ENCODE results near the gene ARHGEF19. TPM values are rescaled to one million over a fixed set of nuclear protein-coding genes. Genes with fewer than 3 reads are reported as not detected.
"Not testable (repeated sequence)": the region's sequence is repeated elsewhere in the genome, so short reads cannot be mapped to it uniquely, and the experiment has no call there.

Gene ARHGEF19
- total RNA-seq, 1 donor from 2014 or later: 8.5 TPM

DNA sequence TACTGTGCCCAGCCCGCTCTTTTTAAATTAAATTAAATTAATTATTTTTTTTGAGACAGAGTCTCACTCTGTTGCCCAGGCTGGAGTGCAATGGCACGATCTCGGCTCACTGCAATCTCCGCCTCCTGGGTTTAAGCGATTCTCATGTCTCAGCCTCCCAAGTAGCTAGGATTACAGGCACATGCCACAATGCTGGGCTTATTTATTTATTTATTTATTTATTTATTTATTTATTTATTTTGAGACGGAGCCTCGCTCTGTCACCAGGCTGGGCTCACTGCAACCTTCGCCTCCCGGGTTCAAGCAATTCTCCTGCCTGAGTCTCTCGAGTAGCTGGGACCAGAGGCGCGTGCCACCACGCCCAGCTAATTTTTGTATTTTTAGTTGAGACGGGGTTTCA is 10.3 kb upstream of the ARHGEF19 start:
- H3K9me3 Mint-ChIP-seq; H3K27ac Mint-ChIP-seq; H3K36me3 Mint-ChIP-seq (ENCODE audit: low read depth); intact Hi-C loops (cut with micrococcal nuclease); DNase-seq; H3K4me3 Mint-ChIP-seq: not testable (repeated sequence)
- Mint-ChIP-seq H3K4me1 (peaks cover 13% of the 10 kb centered on the region), H3K27me3 (peaks cover 26% of the 10 kb centered on the region)

DNA sequence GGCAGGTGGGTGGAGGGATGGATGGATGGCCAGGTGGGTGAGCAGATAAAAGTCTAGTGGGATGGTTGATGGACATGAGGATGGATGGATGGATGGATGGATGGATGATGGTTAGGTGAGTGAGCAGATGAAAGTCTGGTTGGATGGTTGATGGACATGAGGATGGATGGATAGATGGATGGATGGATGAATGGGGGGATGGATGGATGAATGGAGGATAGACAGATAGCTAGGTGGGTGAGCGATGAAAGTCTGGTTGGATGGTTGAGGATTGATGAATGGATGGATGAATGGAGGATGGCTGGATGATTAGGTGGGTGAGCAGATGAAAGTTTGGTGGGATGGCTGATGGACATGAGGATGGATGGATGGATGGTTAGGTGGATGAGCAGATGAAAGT is 9.0 kb upstream of the ARHGEF19 start:
- DNase-seq: no peak
- Mint-ChIP-seq H3K27me3 (peaks cover 18% of the 10 kb centered on the region), H3K4me3 (no peak overlapping the region), H3K27ac (no peak overlapping the region), H3K9me3 (no peaks in the 10 kb centered on the region), H3K4me1 (peaks cover 20% of the 10 kb centered on the region), H3K36me3 (ENCODE audit: low read depth) (peaks cover 2% of the 10 kb centered on the region)
- intact Hi-C loops (cut with micrococcal nuclease): no loop called here

DNA sequence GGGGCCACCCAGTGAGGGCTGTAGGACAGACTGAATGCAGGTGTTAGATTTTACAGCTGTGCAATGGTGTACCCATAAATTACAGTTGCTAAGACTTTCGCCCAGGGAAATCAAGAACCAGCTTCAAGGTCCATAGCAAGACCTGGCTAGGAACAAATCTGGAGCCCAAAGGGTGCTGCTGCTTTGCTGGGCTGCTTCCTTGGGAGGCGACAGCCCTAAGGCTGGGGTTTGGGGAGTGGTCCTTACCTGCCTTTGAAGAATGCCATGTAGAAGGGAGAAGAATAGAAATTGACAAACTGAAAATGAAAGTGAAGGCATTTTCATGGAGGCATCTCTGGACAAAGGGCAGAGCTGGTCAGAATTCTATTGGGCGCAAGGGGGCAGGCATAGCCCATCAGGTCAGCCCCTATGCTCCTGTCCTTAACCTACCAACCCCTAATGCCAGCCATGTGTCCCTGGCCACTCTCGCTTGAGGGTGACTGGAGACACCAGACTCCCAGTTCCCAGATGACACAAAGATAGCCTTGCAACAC is 7.6 kb upstream of the ARHGEF19 start:
- H3K27me3 Mint-ChIP-seq: peaks cover 11% of the 10 kb centered on the region
- peaks cover 2% of the 10 kb centered on the region for H3K36me3 Mint-ChIP-seq (ENCODE audit: low read depth)
- H3K9me3 Mint-ChIP-seq: no peaks in the 10 kb centered on the region
- DNase-seq: no peak
- H3K4me3 Mint-ChIP-seq: peak overlapping the region; percentile 27
- no peak overlapping the region for H3K27ac Mint-ChIP-seq
- peaks cover 24% of the 10 kb centered on the region for H3K4me1 Mint-ChIP-seq
- intact Hi-C loops (cut with micrococcal nuclease): no loop called here

DNA sequence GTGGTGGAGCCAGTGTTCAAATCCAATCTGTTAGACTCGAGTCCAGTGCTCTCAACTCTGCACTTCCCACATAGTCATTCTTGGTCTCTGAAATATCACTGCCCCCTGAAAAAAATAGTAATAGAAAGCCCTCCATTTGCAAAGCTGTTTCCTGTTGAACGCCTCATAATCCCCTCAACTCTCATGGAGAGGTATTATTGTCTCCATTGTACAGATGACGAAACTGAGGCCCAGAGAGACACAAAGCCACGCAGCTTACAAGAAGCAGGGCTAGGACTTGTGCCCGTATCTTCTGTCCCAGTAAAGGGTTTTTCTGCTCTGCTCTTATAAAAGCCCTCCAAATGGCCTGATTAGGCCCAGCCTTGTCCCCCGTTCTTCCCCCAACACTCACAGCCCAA is 6.2 kb upstream of the ARHGEF19 start:
- no peaks in the 10 kb centered on the region for H3K9me3 Mint-ChIP-seq
- H3K27me3 Mint-ChIP-seq: peaks cover 7% of the 10 kb centered on the region
- H3K36me3 Mint-ChIP-seq (ENCODE audit: low read depth): no peaks in the 10 kb centered on the region
- H3K27ac Mint-ChIP-seq: no peak overlapping the region
- no peak for DNase-seq
- no peak overlapping the region for H3K4me3 Mint-ChIP-seq
- peaks cover 24% of the 10 kb centered on the region for H3K4me1 Mint-ChIP-seq
- intact Hi-C loops (cut with micrococcal nuclease): no loop called here

DNA sequence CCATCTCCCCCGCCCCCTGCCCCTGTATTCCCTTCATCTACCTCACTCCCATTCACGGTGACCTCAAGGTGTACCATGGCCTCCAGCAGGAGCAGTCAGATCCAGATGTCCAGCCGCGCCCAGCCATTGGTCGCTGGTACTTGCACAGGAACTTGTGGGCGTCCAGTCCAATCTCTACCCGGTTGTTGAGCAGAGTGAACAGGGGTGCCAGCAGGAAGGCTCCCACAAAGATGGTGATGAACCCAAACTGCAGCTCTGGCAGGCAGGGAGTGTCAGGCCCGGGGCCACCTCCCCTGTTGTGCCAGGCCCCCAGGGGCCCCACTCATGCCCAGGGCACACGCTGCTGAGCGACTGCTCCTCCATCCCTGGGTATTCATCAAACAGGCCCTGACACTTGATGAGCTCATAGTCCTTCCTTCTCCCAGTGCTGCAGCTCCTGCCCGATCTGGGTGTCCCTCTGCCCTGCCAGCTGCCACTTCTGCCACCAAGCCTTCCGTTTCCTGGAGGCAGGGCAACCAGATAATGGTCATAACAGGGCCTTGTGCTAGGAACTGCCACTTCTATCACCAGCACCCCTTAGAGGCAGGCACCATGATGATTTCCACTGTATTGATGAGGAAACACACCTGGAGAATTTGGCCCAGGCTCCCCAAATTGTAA is 5.7 kb upstream of the ARHGEF19 start:
- DNase-seq: no peak
- Mint-ChIP-seq H3K27me3 (peaks cover 11% of the 10 kb centered on the region), H3K4me3 (peak overlapping the region; percentile 52), H3K27ac (no peak overlapping the region), H3K36me3 (ENCODE audit: low read depth) (no peaks in the 10 kb centered on the region), H3K4me1 (peaks cover 24% of the 10 kb centered on the region), H3K9me3 (no peaks in the 10 kb centered on the region)
- intact Hi-C loops (cut with micrococcal nuclease): no loop called here

DNA sequence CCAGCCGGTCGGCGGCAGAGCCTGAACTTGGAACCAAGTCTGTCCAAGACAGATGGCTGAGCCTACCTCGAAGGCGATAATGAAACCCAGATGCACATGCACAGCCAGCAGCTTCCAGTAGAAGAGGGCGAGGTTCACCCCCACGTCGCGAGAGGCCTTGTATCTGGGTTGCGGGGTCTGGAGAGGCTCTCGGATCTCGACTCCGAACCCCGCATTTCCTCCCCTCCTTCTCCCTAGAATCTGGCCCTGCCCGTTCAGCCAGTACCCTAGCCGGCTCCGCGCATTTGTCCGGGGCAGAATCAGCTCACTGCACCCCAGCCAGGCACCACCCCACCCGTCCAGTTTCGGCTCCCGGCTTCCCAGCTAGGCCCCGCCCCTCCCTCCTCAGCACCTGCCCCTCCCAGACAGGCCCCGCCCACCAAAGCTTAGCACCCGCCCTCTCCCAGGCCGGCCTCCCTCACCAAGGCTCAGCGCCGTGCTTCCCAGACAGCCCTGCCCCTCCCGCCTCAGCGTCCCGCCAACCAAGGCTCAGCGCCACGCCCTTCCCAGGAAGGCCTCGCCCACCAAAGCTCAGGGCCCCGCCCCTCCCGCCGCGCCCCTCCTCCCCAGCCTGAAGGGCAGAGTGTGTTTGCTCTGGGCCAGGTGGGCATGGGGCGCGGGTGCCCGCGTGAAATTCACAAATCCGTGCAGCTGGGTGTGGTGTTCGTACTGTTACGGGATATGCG is 4.8 kb upstream of the ARHGEF19 start:
- H3K36me3 Mint-ChIP-seq (ENCODE audit: low read depth): no peaks in the 10 kb centered on the region
- intact Hi-C loops (cut with micrococcal nuclease): loop anchor here (1.0 kb wide), 2 partner anchors 10 to 20 kb away; partner anchors contain the start of gene CPLANE2
- H3K27me3 Mint-ChIP-seq: peaks cover 14% of the 10 kb centered on the region
- H3K9me3 Mint-ChIP-seq: no peaks in the 10 kb centered on the region
- H3K4me3 Mint-ChIP-seq: peak overlapping the region; percentile 88
- H3K27ac Mint-ChIP-seq: peak overlapping the region; percentile 39
- peaks cover 24% of the 10 kb centered on the region for H3K4me1 Mint-ChIP-seq
- peak; percentile 98 for DNase-seq

DNA sequence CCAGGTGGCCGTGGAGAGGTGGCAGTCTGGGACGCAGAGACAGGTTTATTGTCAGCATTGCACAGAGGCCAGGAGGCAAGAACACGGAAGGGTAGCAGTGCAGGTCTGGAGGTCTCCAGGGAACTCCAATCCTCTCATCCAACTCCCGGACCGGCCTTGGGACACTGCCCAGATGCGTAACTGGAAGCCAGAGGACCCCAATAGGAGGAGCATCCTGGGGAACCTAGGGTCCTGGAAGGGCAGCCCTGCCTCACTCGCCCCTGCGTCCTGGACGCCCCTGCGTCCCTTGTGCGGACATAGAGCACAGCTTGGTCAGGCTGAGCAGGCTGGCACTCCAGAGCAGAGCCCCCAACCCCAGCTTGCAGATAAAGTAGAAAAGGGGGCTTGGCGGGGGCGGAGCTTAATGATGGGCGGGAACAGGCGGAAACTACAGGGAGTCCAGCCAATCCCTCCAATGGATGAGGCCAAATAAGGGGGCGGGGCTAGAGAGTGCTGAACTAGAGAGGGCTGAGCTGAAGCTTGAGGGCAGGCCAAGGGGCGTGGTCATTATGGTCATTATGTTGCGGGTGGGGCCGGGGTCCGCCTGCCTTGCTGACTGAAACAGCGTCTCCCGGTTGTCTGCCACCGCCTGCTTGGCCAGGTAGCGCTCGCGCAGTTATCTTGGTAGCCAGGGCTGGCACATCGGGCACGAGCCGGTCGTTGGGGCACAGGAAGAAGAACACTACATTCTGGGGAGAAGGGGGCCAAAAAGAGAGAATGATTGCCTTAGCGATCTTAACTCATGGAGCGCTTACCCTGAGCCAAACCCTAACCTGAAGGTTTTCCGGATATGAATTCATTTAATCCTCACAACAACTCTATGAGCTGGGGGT is 3.7 kb upstream of the ARHGEF19 start:
- H3K27me3 Mint-ChIP-seq: peaks cover 10% of the 10 kb centered on the region
- intact Hi-C loops (cut with micrococcal nuclease): no loop called here
- no peaks in the 10 kb centered on the region for H3K9me3 Mint-ChIP-seq
- peaks cover 24% of the 10 kb centered on the region for H3K4me1 Mint-ChIP-seq
- no peak overlapping the region for H3K27ac Mint-ChIP-seq
- peak; percentile 89 for DNase-seq
- no peaks in the 10 kb centered on the region for H3K36me3 Mint-ChIP-seq (ENCODE audit: low read depth)
- peak overlapping the region; percentile 88 for H3K4me3 Mint-ChIP-seq

DNA sequence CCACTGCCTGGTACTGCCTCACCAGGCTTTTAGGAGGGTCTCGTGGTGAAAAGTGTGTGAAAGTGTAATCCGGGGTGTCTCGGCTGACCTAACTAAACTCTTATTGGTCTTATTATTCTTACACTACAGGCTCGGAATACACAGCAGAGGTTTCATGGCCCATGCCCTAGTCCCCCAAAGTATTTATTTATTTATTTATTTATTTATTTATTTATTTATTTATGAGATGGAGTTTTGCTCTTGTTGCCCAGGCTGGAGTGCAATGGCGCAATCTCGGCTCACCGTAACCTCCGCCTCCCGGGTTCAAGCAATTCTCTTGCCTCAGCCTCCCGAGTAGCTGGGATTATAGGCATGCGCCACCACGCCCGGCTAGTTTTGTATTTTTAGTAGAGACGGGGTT is 2.8 kb upstream of the ARHGEF19 start:
- peaks cover 23% of the 10 kb centered on the region for H3K4me1 Mint-ChIP-seq
- H3K27ac Mint-ChIP-seq; H3K4me3 Mint-ChIP-seq; intact Hi-C loops (cut with micrococcal nuclease); H3K36me3 Mint-ChIP-seq (ENCODE audit: low read depth); H3K9me3 Mint-ChIP-seq; H3K27me3 Mint-ChIP-seq; DNase-seq: not testable (repeated sequence)

DNA sequence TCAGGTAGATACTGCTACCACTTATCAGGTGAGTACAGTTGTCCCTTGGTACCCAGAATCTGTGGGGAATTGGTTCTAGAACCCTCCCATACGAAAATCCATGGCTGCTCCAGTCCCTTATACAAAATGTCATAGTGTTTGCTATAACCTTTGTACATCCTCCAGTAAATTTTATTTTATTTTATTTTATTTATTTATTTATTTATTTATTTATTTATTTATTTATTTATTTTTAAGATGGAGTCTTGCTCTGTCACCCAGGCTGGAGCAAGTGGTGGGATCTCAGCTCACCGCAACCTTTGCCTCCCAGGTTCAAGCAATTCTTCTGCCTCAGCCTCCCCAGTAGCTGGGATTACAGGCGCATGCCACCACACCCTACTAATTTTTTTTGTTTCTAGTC is 1.1 kb upstream of the ARHGEF19 start:
- H3K27ac Mint-ChIP-seq; DNase-seq; H3K9me3 Mint-ChIP-seq; H3K4me3 Mint-ChIP-seq; H3K36me3 Mint-ChIP-seq (ENCODE audit: low read depth); intact Hi-C loops (cut with micrococcal nuclease); H3K27me3 Mint-ChIP-seq: not testable (repeated sequence)
- peaks cover 15% of the 10 kb centered on the region for H3K4me1 Mint-ChIP-seq

DNA sequence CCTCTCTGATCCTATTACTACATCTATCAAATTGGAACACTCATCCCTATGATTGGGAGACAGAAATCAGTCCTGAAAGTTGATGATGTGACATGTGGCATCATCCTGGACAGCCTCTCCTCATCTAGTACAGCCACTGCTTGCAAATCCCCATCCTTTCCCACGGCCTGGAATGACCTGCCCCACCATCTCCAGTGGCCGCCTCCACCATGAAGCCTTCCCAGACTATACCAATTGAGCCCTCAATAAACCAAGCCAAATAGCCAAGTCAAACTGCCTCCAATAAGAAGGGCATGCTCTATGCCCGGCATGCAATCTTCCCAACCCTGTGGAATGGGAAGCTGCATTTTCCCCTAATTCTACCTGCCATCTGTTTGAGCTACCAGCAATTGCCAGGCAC is 561 bp upstream of the ARHGEF19 start:
- H3K27me3 Mint-ChIP-seq: peaks cover 10% of the 10 kb centered on the region
- no peaks in the 10 kb centered on the region for H3K36me3 Mint-ChIP-seq (ENCODE audit: low read depth)
- H3K4me1 Mint-ChIP-seq: peaks cover 13% of the 10 kb centered on the region

DNA sequence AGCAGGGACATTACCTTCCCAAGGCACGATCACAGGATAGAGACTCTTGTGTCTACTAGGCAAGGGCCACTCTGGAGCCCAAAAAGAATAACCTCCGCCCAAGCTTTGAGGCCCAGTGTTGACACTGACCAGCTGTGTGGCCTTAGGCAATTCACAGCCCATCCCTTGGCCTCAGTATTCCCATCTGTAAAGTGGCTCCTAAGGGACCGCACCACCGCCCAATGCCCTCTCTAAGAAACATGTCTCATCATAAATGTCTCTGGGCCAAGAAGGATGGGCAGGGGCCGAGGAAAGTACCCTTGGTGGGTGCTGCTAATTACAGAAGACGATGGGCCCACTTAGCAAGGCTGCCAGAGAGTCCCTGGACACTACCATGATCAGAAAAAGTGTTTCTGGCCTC is 628 bp downstream of the ARHGEF19 start:
- Mint-ChIP-seq H3K27ac (no peak overlapping the region), H3K4me3 (no peak overlapping the region), H3K4me1 (peaks cover 10% of the 10 kb centered on the region), H3K36me3 (ENCODE audit: low read depth) (no peaks in the 10 kb centered on the region), H3K27me3 (peaks cover 10% of the 10 kb centered on the region), H3K9me3 (no peaks in the 10 kb centered on the region)
- intact Hi-C loops (cut with micrococcal nuclease): no loop called here
- DNase-seq: no peak

More for the DNA sequence above, 561 bp upstream of the ARHGEF19 start:
- no peak overlapping the region for H3K27ac Mint-ChIP-seq
- intact Hi-C loops (cut with micrococcal nuclease): no loop called here
- H3K4me3 Mint-ChIP-seq: no peak overlapping the region
- H3K9me3 Mint-ChIP-seq: no peaks in the 10 kb centered on the region
- no peak for DNase-seq

DNA sequence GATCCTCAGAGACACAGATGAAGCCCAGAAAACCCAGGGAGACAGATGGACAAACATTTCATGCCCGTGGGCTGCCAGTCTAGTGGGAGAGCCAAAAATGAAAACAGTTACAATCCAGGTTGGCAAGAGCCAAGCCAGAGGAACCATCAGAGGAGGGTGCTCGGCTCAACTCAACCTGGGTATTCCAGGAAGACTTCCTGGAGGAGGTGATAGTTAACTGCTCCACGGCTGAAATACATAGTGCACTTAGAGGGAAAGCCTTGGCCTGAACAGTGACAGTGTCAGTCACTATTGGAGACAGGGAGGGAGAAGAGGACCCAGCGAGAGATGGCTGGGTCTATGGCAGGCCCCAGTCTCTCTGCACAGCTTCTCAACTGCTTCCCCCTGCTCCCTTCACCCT is 1.9 kb downstream of the ARHGEF19 start:
- H3K9me3 Mint-ChIP-seq: no peaks in the 10 kb centered on the region
- DNase-seq: no peak
- H3K27ac Mint-ChIP-seq: no peak overlapping the region
- H3K36me3 Mint-ChIP-seq (ENCODE audit: low read depth): no peaks in the 10 kb centered on the region
- H3K4me1 Mint-ChIP-seq: peaks cover 6% of the 10 kb centered on the region
- no peak overlapping the region for H3K4me3 Mint-ChIP-seq
- intact Hi-C loops (cut with micrococcal nuclease): no loop called here
- peaks cover 10% of the 10 kb centered on the region for H3K27me3 Mint-ChIP-seq

DNA sequence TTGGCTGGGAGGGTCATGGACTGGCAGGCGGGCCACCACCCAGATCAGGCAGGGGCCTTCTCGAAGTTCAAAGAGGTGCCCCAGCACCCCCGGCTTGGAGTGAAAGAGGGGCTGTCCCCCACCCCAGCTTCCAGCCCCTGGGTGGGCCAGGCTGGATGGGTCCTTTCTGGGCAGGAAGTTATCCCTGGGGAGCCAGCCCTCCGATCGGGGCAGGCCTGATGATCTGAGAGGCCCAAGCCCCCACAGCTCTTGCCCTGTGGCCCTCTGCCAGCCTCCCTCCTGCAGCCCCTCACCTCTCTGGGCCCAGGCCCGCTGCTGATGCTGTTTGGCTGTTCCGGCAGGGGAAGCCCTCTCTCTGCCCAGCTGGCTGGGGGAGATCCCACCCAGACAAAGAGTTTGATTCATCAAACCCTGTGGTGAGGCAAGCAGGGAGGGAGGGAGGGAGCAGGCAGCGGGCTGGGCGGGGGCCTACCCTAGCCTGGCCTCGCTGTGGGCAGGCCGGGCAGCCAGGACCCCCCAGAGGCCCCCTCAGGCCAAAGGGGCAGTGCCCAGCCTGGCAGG is 2.5 kb downstream of the ARHGEF19 start:
- H3K36me3 Mint-ChIP-seq (ENCODE audit: low read depth): no peaks in the 10 kb centered on the region
- peaks cover 6% of the 10 kb centered on the region for H3K4me1 Mint-ChIP-seq
- no peak overlapping the region for H3K4me3 Mint-ChIP-seq
- intact Hi-C loops (cut with micrococcal nuclease): no loop called here
- peaks cover 10% of the 10 kb centered on the region for H3K27me3 Mint-ChIP-seq
- no peak for DNase-seq
- H3K9me3 Mint-ChIP-seq: no peaks in the 10 kb centered on the region
- no peak overlapping the region for H3K27ac Mint-ChIP-seq

Measured in activated CD4-positive, alpha-beta T cell treated with anti-CD3 and anti-CD28 coated beads, Interleukin-2, amount 10 ng/mL, durations not matched to agents 24 days and 14 days (primary cell).